Esophagus muscularis mucosa (tissue), 4 donors: ENCODE data around the gene MEGF8. TPM values are rescaled to one million over a fixed set of nuclear protein-coding genes. Genes with fewer than 3 reads are reported as not detected.

ENCODE experiments used
- DNase-seq: peaks from one replicate; pipeline ENCODE4 v3.0.0-alpha.2; 2017; ENCODE audit errors: extremely low spot score
- H3K27ac ChIP-seq, 4 donors: fragments of 200-600 bp; sonication (generic); replicated peaks in 1 of 4; 1 replicate in 3 of 4; 2 replicates in 1 of 4; pipeline ENCODE4 v1.5.1; 2016 to 2019; ENCODE audit warnings: mild to moderate bottlenecking in 1 of 4
- H3K27me3 ChIP-seq, 4 donors: fragments of 200-600 bp; sonication (generic); one replicate each; pipeline versions ENCODE4 v1.5.1 to v1.6.0; 2016 to 2019
- H3K36me3 ChIP-seq, 4 donors: fragments of 200-600 bp; sonication (generic); one replicate each; pipeline ENCODE4 v1.5.1; 2016 to 2019
- H3K4me1 ChIP-seq, 4 donors: fragments of 200-600 bp; sonication (generic); one replicate each; pipeline ENCODE4 v1.5.1; 2016 to 2019
- H3K4me3 ChIP-seq, 4 donors: fragments of 200-600 bp; sonication (generic); 1 replicate in 2 of 4; 2 replicates in 2 of 4; pipeline ENCODE4 v1.5.1; 2016 to 2019; ENCODE audit warnings: mild to moderate bottlenecking in 4 of 4, moderate library complexity in 1 of 4
- H3K9me3 ChIP-seq, 4 donors: fragments of 200-600 bp; sonication (generic); 1 replicate in 3 of 4; 2 replicates in 1 of 4; pipeline ENCODE4 v1.5.1; 2016 to 2019
- CTCF ChIP-seq, 3 experiments: fragments of 200-600 bp in 2 of 3; fragments of 450-650 bp in 1 of 3; sonication (generic) in 2 of 3; IDR thresholded peaks; one replicate each; pipeline ENCODE4 v1.5.1; 2017 to 2019; ENCODE audit warnings: antibody characterized with exemption in 3 of 3, mild to moderate bottlenecking in 2 of 3, moderate library complexity in 1 of 3
- EP300 ChIP-seq: sonication (generic); formaldehyde crosslinking; IDR thresholded peaks from one replicate; pipeline ENCODE4 v1.6.1; 2017; ENCODE audit warnings: antibody characterized with exemption
- POLR2A ChIP-seq: fragments of 450-650 bp; IDR thresholded peaks from one replicate; pipeline ENCODE4 v1.6.1; 2017; ENCODE audit warnings: antibody characterized with exemption, moderate library complexity, mild to moderate bottlenecking, low read depth
- POLR2AphosphoS5 ChIP-seq, 2 donors: sonication (generic); formaldehyde crosslinking; IDR thresholded peaks; one replicate each; pipeline ENCODE4 v1.6.1; 2017; ENCODE audit warnings: antibody characterized with exemption in 2 of 2
- WGBS: methylation state at CpG from one replicate; pipeline ENCODE4 v1.1.5; 2018; 5-methylcytosine and 5-hydroxymethylcytosine counted together
- intact Hi-C: fragments of 100-400 bp; cut with DNase I; formaldehyde crosslinking; loops from one replicate; pipeline ENCODE4 v1.15.1; 2023
- total RNA-seq, 4 donors: library from RNA; depleted of rRNA; stranded (reverse); fragments of >200 nt; gene quantifications; one replicate each; pipeline versions ENCODE4 v1.1.0 to v1.2.1, GENCODE V29; 2016

MEGF8 gene
- total RNA-seq, 4 donors from 2014 or later = 18.2 to 46.2 (median 25.5) TPM

- WGBS = 84% methylated on average over 12 of the region's 17 CpGs
- no peak for TF ChIP-seq POLR2A
- TF ChIP-seq CTCF (IDR thresholded peaks at IDR 0.05) = no peak
- TF ChIP-seq POLR2AphosphoS5 (IDR thresholded peaks at IDR 0.05) = no peak
- TF ChIP-seq EP300 = no peak
- Histone ChIP-seq H3K4me3 (no peak overlapping the region), H3K36me3 (peaks cover 20 to 53% (median 51%) of the 10 kb centered on the region in 4 donors), H3K27ac (no peak overlapping the region), H3K27me3 (no peaks in the 10 kb centered on the region), H3K9me3 (peaks cover 0 to 9% (median 0%) of the 10 kb centered on the region in 4 donors), H3K4me1 (peaks cover 19 to 29% (median 28%) of the 10 kb centered on the region in 4 donors)
- DNase-seq = no peak
- intact Hi-C loops = no loop called here
These were observed 38.3 kb downstream of the MEGF8 start for GRCh38 chr19:42363614-42364346.

- Histone ChIP-seq H3K4me1 (peaks cover 19 to 29% (median 28%) of the 10 kb centered on the region in 4 donors), H3K27ac (peak overlapping the region in 2 of 4 donors; percentile 19 to 44), H3K27me3 (no peaks in the 10 kb centered on the region), H3K4me3 (no peak overlapping the region), H3K36me3 (peaks cover 15 to 53% (median 36%) of the 10 kb centered on the region in 4 donors), H3K9me3 (peaks cover 0 to 9% (median 0%) of the 10 kb centered on the region in 4 donors)
- no peak for DNase-seq
- TF ChIP-seq POLR2AphosphoS5 (IDR thresholded peaks at IDR 0.05) = no peak
- no peak for TF ChIP-seq POLR2A
- TF ChIP-seq EP300 = no peak
- no peak for TF ChIP-seq CTCF (IDR thresholded peaks at IDR 0.05)
- WGBS = 36% methylated on average over 1 of the region's 1 CpG
- intact Hi-C loops = no loop called here
These were observed 41.2 kb downstream of the MEGF8 start for GRCh38 chr19:42366673-42367072.

- peaks cover 19 to 29% (median 28%) of the 10 kb centered on the region in 4 donors for H3K4me1 ChIP-seq
- 91% methylated on average over 4 of the region's 4 CpGs for WGBS
- intact Hi-C loops = no loop called here
- H3K4me3 ChIP-seq = no peak overlapping the region
- peaks cover 19 to 53% (median 26%) of the 10 kb centered on the region in 4 donors for H3K36me3 ChIP-seq
- peaks cover 0 to 9% (median 0%) of the 10 kb centered on the region in 4 donors for H3K9me3 ChIP-seq
- no peaks in the 10 kb centered on the region for H3K27me3 ChIP-seq
- H3K27ac ChIP-seq = no peak overlapping the region
- TF ChIP-seq POLR2AphosphoS5 (IDR thresholded peaks at IDR 0.05) (no peak), EP300 (no peak), POLR2A (no peak), CTCF (IDR thresholded peaks at IDR 0.05) (no peak)
- no peak for DNase-seq
These were observed 42.5 kb downstream of the MEGF8 start for GRCh38 chr19:42367929-42368328.

- intact Hi-C loops = no loop called here
These were observed 42.9 kb downstream of the MEGF8 start for GRCh38 chr19:42368360-42368759.

GRCh38 chr19:42368765-42369164 is 43.3 kb downstream of the MEGF8 start:
- Histone ChIP-seq H3K9me3 (peaks cover 0 to 7% (median 0%) of the 10 kb centered on the region in 4 donors), H3K27ac (no peak overlapping the region), H3K4me1 (peaks cover 19 to 29% (median 28%) of the 10 kb centered on the region in 4 donors), H3K4me3 (no peak overlapping the region), H3K36me3 (peaks cover 10 to 53% (median 19%) of the 10 kb centered on the region in 4 donors), H3K27me3 (no peaks in the 10 kb centered on the region)
- TF ChIP-seq CTCF (IDR thresholded peaks at IDR 0.05) = no peak
- no peak for TF ChIP-seq POLR2AphosphoS5 (IDR thresholded peaks at IDR 0.05)
- no peak for TF ChIP-seq POLR2A
- no peak for TF ChIP-seq EP300
- intact Hi-C loops = no loop called here
- WGBS = 93% methylated on average over 15 of the region's 15 CpGs
- DNase-seq = no peak

More at GRCh38 chr19:42368360-42368759, 42.9 kb downstream of the MEGF8 start:
- no peak for TF ChIP-seq EP300
- WGBS = 97% methylated on average over 11 of the region's 11 CpGs
- no peaks in the 10 kb centered on the region for H3K27me3 ChIP-seq
- no peak for DNase-seq
- H3K27ac ChIP-seq = no peak overlapping the region
- H3K4me3 ChIP-seq = no peak overlapping the region
- H3K36me3 ChIP-seq = peaks cover 14 to 53% (median 23%) of the 10 kb centered on the region in 4 donors
- peaks cover 19 to 29% (median 28%) of the 10 kb centered on the region in 4 donors for H3K4me1 ChIP-seq
- peaks cover 0 to 9% (median 0%) of the 10 kb centered on the region in 4 donors for H3K9me3 ChIP-seq
